ENCODE measurements around the gene SLC31A1.

- TF ChIP-seq TAF1 (IDR thresholded peaks at IDR 0.05; ENCODE audit: borderline replicate concordance, insufficient read depth, low read length) (no peak), POLR2AphosphoS5 (IDR thresholded peaks at IDR 0.05; ENCODE audit: low read depth, low read length) (no peak)
These were observed 33.3 kb upstream of the SLC31A1 start for GRCh38 chr9:113187929-113188595.
